GM12873 (cell line): Measurements from ENCODE around the gene NAP1L1.

ENCODE experiments used
- CTCF ChIP-seq: IDR thresholded peaks from 2 replicates; pipeline ENCODE4 v1.5.1; 2012; ENCODE audit warnings: low read depth, mild to moderate bottlenecking, moderate library complexity, low read length, control low read depth; ENCODE audit not compliant: insufficient read depth; ENCODE audit errors: missing control alignments

The NAP1L1 gene

DNA sequence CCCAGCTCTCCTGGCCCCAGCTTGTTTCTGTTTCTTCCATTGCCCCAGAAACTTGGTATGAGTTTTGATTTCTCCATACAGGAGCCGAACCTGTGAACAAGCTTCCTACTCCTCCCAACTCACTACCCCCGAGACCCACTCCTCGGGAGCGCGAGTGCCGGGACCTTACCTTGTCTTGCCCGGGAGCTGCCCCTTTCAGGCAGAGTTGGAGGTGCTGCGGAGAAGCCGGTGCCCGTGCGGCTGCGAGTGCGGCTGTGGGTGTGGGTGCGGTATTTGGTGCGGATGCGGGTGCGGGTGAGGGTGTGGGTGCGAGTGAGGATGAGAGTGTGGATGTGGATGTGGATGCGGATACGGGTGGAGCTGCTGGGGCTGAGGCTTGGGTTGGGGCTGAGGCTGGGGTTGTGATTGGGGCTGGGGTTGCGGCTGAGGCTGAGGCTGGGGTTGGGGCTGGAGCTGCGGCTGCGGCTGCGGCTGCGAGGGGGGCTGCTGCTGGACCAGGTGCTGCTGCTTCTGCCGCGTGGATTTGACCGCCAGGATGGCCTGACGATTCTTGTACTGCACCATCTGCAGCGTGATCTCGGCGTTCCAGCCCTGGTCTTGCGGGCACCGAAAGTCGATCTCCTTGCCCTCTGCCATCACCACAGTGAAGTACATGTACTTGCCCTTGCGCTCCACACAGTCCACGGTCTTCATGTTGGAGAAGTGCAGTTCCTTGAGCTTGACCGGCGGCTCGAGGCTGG, 54.0 kb downstream of the NAP1L1 start:
- no peak for TF ChIP-seq CTCF

GRCh38 chr12:76029982-76030340, 54.5 kb downstream of the NAP1L1 start:
- no peak for TF ChIP-seq CTCF

GRCh38 chr12:76028571-76029277, 55.8 kb downstream of the NAP1L1 start:
- TF ChIP-seq CTCF: no peak

- no peak for TF ChIP-seq CTCF
These were observed 57.8 kb downstream of the NAP1L1 start for GRCh38 chr12:76026643-76027063.

DNA sequence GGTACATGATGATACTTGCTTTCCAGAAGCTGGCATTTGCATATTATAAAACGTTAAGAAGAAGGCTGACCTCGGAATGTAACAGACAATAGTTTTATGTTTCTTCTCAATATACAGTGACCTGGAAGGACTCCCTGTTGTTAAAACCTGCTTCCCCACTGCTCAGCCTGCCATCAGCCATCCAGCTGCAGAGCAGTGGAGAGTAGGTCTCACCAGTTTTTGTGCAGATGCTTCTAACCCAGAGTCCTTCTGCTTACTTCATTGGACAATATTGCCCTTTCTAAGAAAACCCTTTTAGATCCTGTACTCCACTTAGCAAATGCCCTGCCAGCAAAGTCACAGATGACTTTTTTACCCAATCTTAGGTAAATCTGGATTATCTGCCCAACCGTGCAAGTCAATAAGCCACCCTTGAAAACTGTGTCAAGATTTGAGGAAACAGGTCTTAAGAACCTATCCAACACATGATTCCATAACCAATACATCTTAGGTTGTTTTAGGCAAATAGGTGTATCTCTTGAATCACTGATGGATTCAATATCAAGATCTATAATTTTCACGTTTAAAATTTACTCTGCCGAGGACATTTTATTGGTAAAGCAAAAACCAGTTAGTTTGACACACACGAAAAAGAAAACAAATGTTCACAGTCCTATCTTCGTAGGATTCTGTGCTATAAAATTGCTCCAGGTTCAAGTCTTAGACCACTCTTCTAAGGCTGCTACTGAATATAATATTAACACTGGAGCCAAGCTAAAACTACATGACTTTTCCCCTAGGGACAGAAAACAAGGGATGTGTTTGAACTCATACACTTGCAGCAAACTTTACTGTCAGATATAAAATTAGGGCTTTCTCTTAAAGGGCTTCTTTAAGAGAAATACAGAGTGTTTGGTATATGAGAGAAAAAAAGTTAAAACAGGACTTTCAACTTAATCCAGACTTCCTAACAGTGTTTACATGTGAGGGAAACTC, 58.6 kb downstream of the NAP1L1 start:
- no peak for TF ChIP-seq CTCF

DNA sequence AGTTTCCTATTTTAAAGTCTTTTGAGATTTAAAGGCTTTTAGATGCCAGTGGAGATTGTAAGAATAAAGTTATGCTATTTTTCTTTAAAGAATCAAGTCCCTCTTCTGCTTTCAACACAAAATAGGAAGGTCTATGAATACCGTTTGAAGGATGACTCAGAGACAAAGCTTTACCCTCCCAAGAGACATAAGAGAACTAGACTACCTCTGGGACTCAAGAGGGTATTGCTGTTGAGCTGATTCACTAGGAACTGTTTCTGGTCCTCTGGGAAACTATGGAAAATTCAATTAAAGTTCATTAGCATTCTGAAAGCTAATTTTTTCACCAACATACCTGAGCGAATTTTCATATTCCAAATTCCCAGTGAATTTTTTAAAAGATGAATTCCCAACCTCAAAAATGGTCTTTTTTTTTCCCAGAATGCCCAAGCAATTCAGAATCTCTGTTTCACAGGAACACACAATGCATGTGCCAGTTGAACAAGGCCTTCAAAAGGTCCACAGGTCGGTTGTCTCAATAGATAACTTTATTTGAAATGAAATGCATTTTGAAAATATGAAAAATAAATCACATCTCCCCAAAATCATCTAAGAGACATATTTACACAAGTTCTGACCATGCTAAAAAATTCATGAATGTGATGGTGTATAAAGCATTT, 59.4 kb downstream of the NAP1L1 start:
- TF ChIP-seq CTCF: no peak
